ENCODE results near the gene KLHDC3.
"Not testable (repeated sequence)": the region's sequence is repeated elsewhere in the genome, so short reads cannot be mapped to it uniquely, and the experiment has no call there.

Gene KLHDC3

DNA sequence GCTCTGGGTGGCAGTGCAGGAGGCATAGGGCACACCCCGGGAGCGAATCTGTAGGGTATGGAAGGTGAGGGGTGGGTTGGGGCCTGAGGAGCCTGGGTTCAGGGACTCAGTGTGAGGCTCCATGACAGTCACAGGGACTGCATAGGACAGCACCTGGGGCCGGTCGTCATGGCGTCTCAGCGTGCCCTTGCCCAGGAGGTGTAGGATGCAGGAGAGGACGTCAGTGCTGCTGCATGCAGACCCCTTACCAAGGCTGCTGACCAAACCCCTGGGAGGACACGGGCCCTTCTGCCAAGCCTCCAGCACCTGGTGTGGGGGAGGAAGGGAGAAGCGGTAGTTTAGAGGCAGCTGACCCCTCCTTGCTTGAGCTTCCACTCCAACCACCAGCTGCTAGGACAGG, 23.7 kb downstream of the KLHDC3 start:
- DNase-seq (ENCODE audit: low spot score): no peak
- H3K36me3 ChIP-seq (ENCODE audit: low read depth): peaks cover 54% of the 10 kb centered on the region
- H3K27me3 ChIP-seq (ENCODE audit: insufficient read depth, poor library complexity, severe bottlenecking): no peaks in the 10 kb centered on the region
- no peak overlapping the region for H3K27ac ChIP-seq (ENCODE audit: poor library complexity, severe bottlenecking)
- ATAC-seq (ENCODE audit: low read depth): no peak
- TF ChIP-seq, protein P1, sequence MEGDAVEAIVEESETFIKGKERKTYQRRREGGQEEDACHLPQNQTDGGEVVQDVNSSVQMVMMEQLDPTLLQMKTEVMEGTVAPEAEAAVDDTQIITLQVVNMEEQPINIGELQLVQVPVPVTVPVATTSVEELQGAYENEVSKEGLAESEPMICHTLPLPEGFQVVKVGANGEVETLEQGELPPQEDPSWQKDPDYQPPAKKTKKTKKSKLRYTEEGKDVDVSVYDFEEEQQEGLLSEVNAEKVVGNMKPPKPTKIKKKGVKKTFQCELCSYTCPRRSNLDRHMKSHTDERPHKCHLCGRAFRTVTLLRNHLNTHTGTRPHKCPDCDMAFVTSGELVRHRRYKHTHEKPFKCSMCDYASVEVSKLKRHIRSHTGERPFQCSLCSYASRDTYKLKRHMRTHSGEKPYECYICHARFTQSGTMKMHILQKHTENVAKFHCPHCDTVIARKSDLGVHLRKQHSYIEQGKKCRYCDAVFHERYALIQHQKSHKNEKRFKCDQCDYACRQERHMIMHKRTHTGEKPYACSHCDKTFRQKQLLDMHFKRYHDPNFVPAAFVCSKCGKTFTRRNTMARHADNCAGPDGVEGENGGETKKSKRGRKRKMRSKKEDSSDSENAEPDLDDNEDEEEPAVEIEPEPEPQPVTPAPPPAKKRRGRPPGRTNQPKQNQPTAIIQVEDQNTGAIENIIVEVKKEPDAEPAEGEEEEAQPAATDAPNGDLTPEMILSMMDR (IDR thresholded peaks at IDR 0.05; ENCODE audit: poor library complexity, severe bottlenecking): no peak
- H3K4me3 ChIP-seq (ENCODE audit: severe bottlenecking): no peak overlapping the region
- no peaks in the 10 kb centered on the region for H3K9me3 ChIP-seq (ENCODE audit: severe bottlenecking)
- no peaks in the 10 kb centered on the region for H3K4me1 ChIP-seq (ENCODE audit: insufficient read depth, poor library complexity, severe bottlenecking)

DNA sequence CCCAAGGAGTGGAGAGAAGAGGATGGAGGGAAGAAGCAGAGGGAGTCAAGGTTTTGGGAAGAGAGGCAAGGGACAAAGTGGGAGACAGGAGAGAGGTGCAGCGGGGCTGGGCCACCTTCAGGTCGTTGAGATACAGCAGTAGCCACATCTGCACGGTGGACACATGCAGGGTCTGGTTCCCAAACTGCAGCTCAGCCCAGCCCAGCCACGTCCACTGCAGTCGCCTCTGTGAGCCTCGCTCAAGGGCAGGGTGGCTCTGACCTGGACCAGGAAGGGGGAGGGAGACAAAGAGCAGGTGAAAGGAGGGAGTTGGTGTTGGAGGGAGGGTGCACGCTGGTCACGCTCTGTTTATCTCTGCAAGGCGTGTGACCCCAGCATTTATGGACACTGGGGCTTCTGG, 24.7 kb downstream of the KLHDC3 start:
- ATAC-seq (ENCODE audit: low read depth) (no peak), DNase-seq (ENCODE audit: low spot score) (no peak)
- Histone ChIP-seq H3K27ac (ENCODE audit: poor library complexity, severe bottlenecking) (no peak overlapping the region), H3K9me3 (ENCODE audit: severe bottlenecking) (no peaks in the 10 kb centered on the region), H3K36me3 (ENCODE audit: low read depth) (peaks cover 60% of the 10 kb centered on the region), H3K4me3 (ENCODE audit: severe bottlenecking) (no peak overlapping the region), H3K27me3 (ENCODE audit: insufficient read depth, poor library complexity, severe bottlenecking) (no peaks in the 10 kb centered on the region), H3K4me1 (ENCODE audit: insufficient read depth, poor library complexity, severe bottlenecking) (no peaks in the 10 kb centered on the region)
- TF ChIP-seq, protein P1 (IDR thresholded peaks at IDR 0.05; ENCODE audit: poor library complexity, severe bottlenecking): no peak

DNA sequence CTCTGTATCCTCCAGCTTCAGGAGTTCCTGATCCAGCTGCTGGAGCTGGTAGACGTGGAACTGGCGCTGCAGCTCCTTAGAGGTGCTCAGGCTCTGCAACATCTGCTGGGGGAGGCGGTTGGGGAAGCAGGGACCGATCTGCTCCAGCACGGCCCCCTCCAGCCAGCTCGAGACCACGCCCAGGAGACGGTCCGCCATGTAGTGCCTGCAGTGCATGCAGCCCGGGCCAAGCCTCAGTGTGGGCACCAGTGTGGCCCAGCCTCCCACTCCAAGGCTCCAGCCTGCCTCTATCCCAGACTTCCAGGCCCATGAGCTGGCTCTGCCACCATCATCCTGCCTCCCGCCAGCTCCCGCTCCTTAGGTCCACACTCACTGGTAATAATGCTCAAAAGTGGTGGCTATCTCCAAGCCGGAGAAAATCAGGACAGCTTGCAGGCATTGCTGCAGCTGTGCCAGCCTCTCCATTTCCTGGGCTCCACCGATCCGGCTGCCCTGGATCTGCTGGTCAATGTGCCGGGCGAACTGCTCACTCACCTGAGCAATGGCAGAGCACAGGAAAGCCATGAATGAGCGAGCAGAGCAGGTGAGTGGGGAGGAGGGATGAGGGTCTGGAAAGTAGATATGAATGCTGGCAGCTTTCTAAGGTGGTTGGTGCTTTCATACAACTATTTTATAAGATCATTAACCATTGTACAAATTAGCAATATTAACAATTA, 26.7 kb downstream of the KLHDC3 start:
- DNase-seq (ENCODE audit: low spot score): no peak
- peaks cover 54% of the 10 kb centered on the region for H3K36me3 ChIP-seq (ENCODE audit: low read depth)
- H3K4me1 ChIP-seq (ENCODE audit: insufficient read depth, poor library complexity, severe bottlenecking): no peaks in the 10 kb centered on the region
- H3K27me3 ChIP-seq (ENCODE audit: insufficient read depth, poor library complexity, severe bottlenecking): no peaks in the 10 kb centered on the region
- TF ChIP-seq, protein P1 (IDR thresholded peaks at IDR 0.05; ENCODE audit: poor library complexity, severe bottlenecking): no peak
- ATAC-seq (ENCODE audit: low read depth): no peak
- no peaks in the 10 kb centered on the region for H3K9me3 ChIP-seq (ENCODE audit: severe bottlenecking)
- no peak overlapping the region for H3K27ac ChIP-seq (ENCODE audit: poor library complexity, severe bottlenecking)
- no peak overlapping the region for H3K4me3 ChIP-seq (ENCODE audit: severe bottlenecking)

DNA sequence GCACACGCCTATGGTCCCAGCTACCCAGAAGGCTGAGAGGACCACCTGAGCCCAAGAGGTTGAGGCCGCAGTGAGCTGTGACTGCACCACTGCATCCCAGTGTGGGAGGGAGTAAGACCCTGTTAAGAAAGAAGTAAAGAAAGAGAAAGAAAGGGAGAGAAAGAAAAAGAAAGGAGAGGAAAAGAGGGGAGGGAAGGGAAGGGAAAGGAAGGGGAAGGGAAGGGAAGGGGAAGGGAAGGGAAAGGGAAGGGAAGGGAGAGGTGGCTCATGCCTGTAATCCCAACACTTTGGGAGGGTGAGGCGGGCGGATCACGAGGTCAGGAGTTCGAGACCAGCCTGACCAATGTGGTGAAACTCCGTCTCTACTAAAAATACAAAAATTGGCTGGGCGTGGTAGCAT, 27.4 kb downstream of the KLHDC3 start:
- not testable (repeated sequence) for DNase-seq (ENCODE audit: low spot score); H3K4me1 ChIP-seq (ENCODE audit: insufficient read depth, poor library complexity, severe bottlenecking); H3K27ac ChIP-seq (ENCODE audit: poor library complexity, severe bottlenecking); H3K9me3 ChIP-seq (ENCODE audit: severe bottlenecking); ATAC-seq (ENCODE audit: low read depth); H3K4me3 ChIP-seq (ENCODE audit: severe bottlenecking); H3K27me3 ChIP-seq (ENCODE audit: insufficient read depth, poor library complexity, severe bottlenecking)
- H3K36me3 ChIP-seq (ENCODE audit: low read depth): peaks cover 50% of the 10 kb centered on the region

DNA sequence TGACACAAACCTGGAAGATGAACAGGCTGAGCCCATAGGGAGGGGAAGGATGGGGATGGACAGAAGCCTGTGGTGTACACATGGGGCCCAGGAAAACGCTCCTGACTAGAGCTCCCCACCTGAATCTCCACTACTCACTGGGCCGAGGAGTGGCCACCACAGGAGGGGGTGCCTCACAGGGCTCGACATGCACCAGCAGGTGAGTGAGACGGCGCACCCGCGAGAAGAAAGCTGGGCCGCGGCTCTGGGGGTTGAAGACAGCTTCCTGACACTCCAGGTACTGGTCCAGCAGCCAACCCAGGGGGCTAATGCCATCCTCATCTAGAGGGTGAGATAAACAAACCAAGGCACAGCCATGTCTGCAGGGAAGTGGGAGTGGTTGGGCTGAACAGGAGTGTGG, 29.3 kb downstream of the KLHDC3 start:
- DNase-seq (ENCODE audit: low spot score) (no peak), ATAC-seq (ENCODE audit: low read depth) (no peak)

More for the DNA sequence above, 29.3 kb downstream of the KLHDC3 start:
- no peaks in the 10 kb centered on the region for H3K4me1 ChIP-seq (ENCODE audit: insufficient read depth, poor library complexity, severe bottlenecking)
- peaks cover 49% of the 10 kb centered on the region for H3K36me3 ChIP-seq (ENCODE audit: low read depth)
- H3K9me3 ChIP-seq (ENCODE audit: severe bottlenecking): no peaks in the 10 kb centered on the region
- no peaks in the 10 kb centered on the region for H3K27me3 ChIP-seq (ENCODE audit: insufficient read depth, poor library complexity, severe bottlenecking)
- no peak overlapping the region for H3K4me3 ChIP-seq (ENCODE audit: severe bottlenecking)
- H3K27ac ChIP-seq (ENCODE audit: poor library complexity, severe bottlenecking): no peak overlapping the region
- TF ChIP-seq, protein P1 (IDR thresholded peaks at IDR 0.05; ENCODE audit: poor library complexity, severe bottlenecking): no peak
